Neuronal stem cell (in vitro differentiated cells): Measurements from ENCODE around the gene TUSC1. TPM values are rescaled to one million over a fixed set of nuclear protein-coding genes. Genes with fewer than 3 reads are reported as not detected.

ENCODE experiments used
- DNase-seq: peaks from one replicate; pipeline ENCODE4 v3.0.0-alpha.2; 2013; ENCODE audit warnings: low spot score
- H2AFZ ChIP-seq: one replicate; pipeline ENCODE4 v1.6.1; 2013; ENCODE audit warnings: mild to moderate bottlenecking, low read length, inconsistent platforms
- H2AK5ac ChIP-seq: 2 replicates; pipeline ENCODE4 v1.6.1; 2013; ENCODE audit warnings: low read depth, mild to moderate bottlenecking, inconsistent platforms, low read length, moderate library complexity, mixed read lengths
- H2BK120ac ChIP-seq: 2 replicates; pipeline ENCODE4 v1.6.1; 2013; ENCODE audit warnings: low read depth, mild to moderate bottlenecking, inconsistent platforms, low read length, moderate library complexity, mixed read lengths
- H2BK12ac ChIP-seq: one replicate; pipeline ENCODE4 v1.6.1; 2013; ENCODE audit warnings: low read length, inconsistent platforms
- H2BK15ac ChIP-seq: 2 replicates; pipeline ENCODE4 v1.6.1; 2013; ENCODE audit warnings: mild to moderate bottlenecking, low read length, inconsistent platforms, mixed read lengths
- H2BK5ac ChIP-seq: one replicate; pipeline ENCODE4 v1.6.1; 2013; ENCODE audit warnings: inconsistent platforms, mild to moderate bottlenecking, low read length, moderate library complexity
- H3K14ac ChIP-seq: one replicate; pipeline ENCODE4 v1.6.1; 2013; ENCODE audit warnings: low read length, inconsistent platforms
- H3K18ac ChIP-seq: 2 replicates; pipeline ENCODE4 v1.6.1; 2013; ENCODE audit warnings: low read length, inconsistent platforms
- H3K23ac ChIP-seq: 2 replicates; pipeline ENCODE4 v1.6.1; 2013; ENCODE audit warnings: low read depth, mild to moderate bottlenecking, mixed read lengths, low read length, inconsistent platforms; ENCODE audit not compliant: poor library complexity
- H3K27ac ChIP-seq: replicated peaks from 3 replicates; pipeline ENCODE4 v1.5.1; 2013; ENCODE audit warnings: low read length, inconsistent platforms
- H3K27me3 ChIP-seq, 3 experiments: 2 replicates each; pipeline ENCODE4 v1.6.1; 2013; ENCODE audit warnings: low read length in 3 of 3, mild to moderate bottlenecking in 2 of 3, inconsistent platforms in 1 of 3, low read depth in 1 of 3, mixed read lengths in 1 of 3, moderate library complexity in 1 of 3; ENCODE audit not compliant: control insufficient read depth in 3 of 3, insufficient read depth in 3 of 3
- H3K36me3 ChIP-seq, 2 donors: replicated peaks in 1 of 2; 2 replicates each; pipeline ENCODE4 v1.6.1; 2013; ENCODE audit warnings: low read length in 2 of 2; ENCODE audit not compliant: control insufficient read depth in 2 of 2, insufficient read depth in 2 of 2
- H3K4ac ChIP-seq: 2 replicates; pipeline ENCODE4 v1.6.1; 2013; ENCODE audit warnings: inconsistent platforms, mild to moderate bottlenecking, low read length, moderate library complexity
- H3K4me1 ChIP-seq, 2 donors: 1 replicate in 1 of 2; 2 replicates in 1 of 2; pipeline ENCODE4 v1.6.1; 2013; ENCODE audit warnings: low read length in 2 of 2, low read depth in 1 of 2; ENCODE audit not compliant: control insufficient read depth in 2 of 2, insufficient read depth in 1 of 2
- H3K4me2 ChIP-seq: one replicate; pipeline ENCODE4 v1.6.1; 2013; ENCODE audit warnings: mild to moderate bottlenecking, low read length, inconsistent platforms; ENCODE audit not compliant: insufficient read depth, poor library complexity, severe bottlenecking
- H3K4me3 ChIP-seq, 2 donors: 2 replicates each; pipeline ENCODE4 v1.5.1; 2013; ENCODE audit warnings: low read length in 2 of 2, mild to moderate bottlenecking in 2 of 2, inconsistent platforms in 1 of 2, moderate library complexity in 1 of 2
- H3K79me1 ChIP-seq: one replicate; pipeline ENCODE4 v1.6.1; 2013; ENCODE audit warnings: low read depth, mild to moderate bottlenecking, inconsistent platforms, low read length, moderate library complexity
- H3K9ac ChIP-seq: one replicate; pipeline ENCODE4 v1.6.1; 2013; ENCODE audit warnings: mild to moderate bottlenecking, low read depth, low read length, inconsistent platforms; ENCODE audit not compliant: poor library complexity
- H3K9me3 ChIP-seq, 2 donors: replicated peaks in 1 of 2; 2 replicates each; pipeline versions ENCODE3 to v1.6.1; 2013; ENCODE audit warnings: low read length in 2 of 2, mild to moderate bottlenecking in 2 of 2, inconsistent platforms in 1 of 2, low read depth in 1 of 2, mixed read lengths in 1 of 2, moderate library complexity in 1 of 2; ENCODE audit not compliant: control insufficient read depth in 2 of 2, insufficient read depth in 1 of 2
- H4K8ac ChIP-seq: one replicate; pipeline ENCODE4 v1.6.1; 2013; ENCODE audit warnings: low read depth, mild to moderate bottlenecking, inconsistent platforms, low read length, moderate library complexity
- H4K91ac ChIP-seq: one replicate; pipeline ENCODE4 v1.6.1; 2013; ENCODE audit warnings: low read length, low read depth, mild to moderate bottlenecking, inconsistent platforms; ENCODE audit not compliant: poor library complexity
- WGBS, 2 donors: extraction: QIAGEN DNeasy Blood & Tissue Kit; methylation state at CpG; one replicate each; pipeline ENCODE4 v1.1.7; 2013; ENCODE audit warnings: missing lambda C conversion rate in 2 of 2, mixed read lengths in 1 of 2; ENCODE audit not compliant: insufficient read length in 2 of 2, insufficient replicate concordance in 1 of 2; ENCODE audit errors: extremely low coverage in 2 of 2; 5-methylcytosine and 5-hydroxymethylcytosine counted together
- polyA plus RNA-seq, 2 experiments: library from polyadenylated mRNA; stranded (reverse); fragments of 200-250 nt; gene quantifications; one replicate each; pipeline ENCODE4 v1.2.3, GENCODE V29; 2013

Gene TUSC1
- 9.4 TPM for polyA plus RNA-seq (2013, experiment 1 of 2)
- polyA plus RNA-seq (2013, experiment 2 of 2): 8.3 TPM

DNA sequence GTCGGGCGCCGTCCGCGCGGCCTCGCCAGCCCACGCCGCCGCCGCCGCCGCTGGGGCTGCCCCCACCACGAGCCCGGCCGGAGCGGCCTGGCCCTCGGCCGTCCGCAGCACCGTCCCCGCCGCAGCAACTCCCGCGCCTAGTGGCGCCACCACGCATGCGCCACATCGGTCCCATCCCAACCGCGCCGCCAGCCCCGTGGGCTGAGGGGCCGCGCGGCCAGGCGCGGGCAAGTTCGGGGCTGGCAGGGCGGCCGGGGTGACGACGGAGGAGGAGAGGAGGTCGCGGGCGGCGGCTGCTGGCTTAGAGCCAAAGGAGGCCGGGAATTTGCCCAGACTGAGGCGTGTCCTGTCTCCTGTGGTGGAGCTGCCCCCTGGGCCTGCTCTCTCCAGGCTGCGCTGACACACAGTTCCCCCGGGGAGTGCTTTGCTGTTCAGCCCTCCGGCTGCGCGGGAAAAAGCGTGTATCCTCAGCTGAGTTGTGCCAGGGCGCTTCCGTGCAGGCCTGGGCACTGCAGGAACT lies at the start of gene TUSC1:
TSS of gene TUSC1 (minus strand) at position 298 of the 520 bp plus-strand sequence. CDS start at position 166, 132 bp downstream.
- peak within 1 kb of the TSS; percentile 65 for H4K8ac ChIP-seq
- peak within 1 kb of the TSS; percentile 75 for H2BK15ac ChIP-seq
- peak within 1 kb of the TSS in 1 of 2 donors; percentile 85 for H3K4me3 ChIP-seq
- H2BK12ac ChIP-seq: peak within 1 kb of the TSS; percentile 30
- H3K9ac ChIP-seq: peak within 1 kb of the TSS; percentile 99
- peaks cover 0 to 10% (median 0%) of the 10 kb centered on the region in 3 experiments for H3K27me3 ChIP-seq
- no CpG with 5 or more reads among the region's 57 CpGs for WGBS, 2 donors
- peak; percentile 49 for DNase-seq
- peak within 1 kb of the TSS; percentile 94 for H3K14ac ChIP-seq
- H3K23ac ChIP-seq: peak within 1 kb of the TSS; percentile 85
- H2AFZ ChIP-seq: peak within 1 kb of the TSS; percentile 45
- H4K91ac ChIP-seq: peak within 1 kb of the TSS; percentile 97
- no peaks in the 10 kb centered on the region for H3K36me3 ChIP-seq
- no peaks in the 10 kb centered on the region for H3K79me1 ChIP-seq
- H3K27ac ChIP-seq: peak within 1 kb of the TSS; percentile 72
- H3K9me3 ChIP-seq: no peaks in the 10 kb centered on the region
- H3K4me2 ChIP-seq: peak within 1 kb of the TSS; percentile 96
- H2BK120ac ChIP-seq: peak within 1 kb of the TSS; percentile 61
- H2AK5ac ChIP-seq: peak within 1 kb of the TSS; percentile 56
- peak within 1 kb of the TSS; percentile 97 for H3K4ac ChIP-seq
- H3K18ac ChIP-seq: peak within 1 kb of the TSS; percentile 99
- H2BK5ac ChIP-seq: peak within 1 kb of the TSS; percentile 53
- H3K4me1 ChIP-seq: peaks cover 0 to 4% of the 10 kb centered on the region in 2 donors

DNA sequence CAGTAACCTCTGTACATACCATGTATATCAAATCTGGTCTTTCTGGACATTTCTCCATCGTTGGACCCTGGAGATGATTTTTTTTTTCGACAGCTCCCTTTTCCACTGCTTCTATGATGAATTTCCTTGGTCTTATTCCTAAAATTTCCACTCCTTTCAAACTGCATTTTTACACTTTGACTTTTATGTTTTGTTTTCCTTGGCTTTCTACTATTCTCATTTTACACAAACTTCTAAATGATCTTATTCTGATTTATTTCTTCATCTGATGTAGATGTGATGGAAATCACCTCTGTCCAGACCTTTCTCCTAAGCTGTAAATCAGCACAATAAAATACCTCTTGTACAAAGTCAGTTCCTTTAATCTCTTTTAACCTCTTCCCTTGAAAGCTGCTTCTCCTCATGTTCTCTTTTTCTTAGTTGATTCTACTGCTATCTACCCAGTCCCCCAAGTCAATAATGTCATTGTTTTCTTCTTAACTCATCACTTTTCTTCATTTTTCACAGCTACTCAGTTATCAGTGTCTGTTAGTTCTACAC lies 48.7 kb upstream of the TUSC1 start:
- no peak overlapping the region for H3K4me2 ChIP-seq
- H3K9me3 ChIP-seq: peaks cover 0 to 2% of the 10 kb centered on the region in 2 donors
- WGBS, 2 donors: no CpG with 5 or more reads among the region's 2 CpGs
- H3K36me3 ChIP-seq: peaks cover 0 to 3% of the 10 kb centered on the region in 2 donors
- no peak overlapping the region for H2BK12ac ChIP-seq
- no peaks in the 10 kb centered on the region for H3K27me3 ChIP-seq
- no peak for DNase-seq
- H3K4ac ChIP-seq: no peak overlapping the region
- no peak overlapping the region for H2BK15ac ChIP-seq
- H3K4me1 ChIP-seq: no peaks in the 10 kb centered on the region
- H3K14ac ChIP-seq: no peak overlapping the region
- no peak overlapping the region for H2AK5ac ChIP-seq
- H3K79me1 ChIP-seq: no peaks in the 10 kb centered on the region
- no peak overlapping the region for H2BK120ac ChIP-seq
- no peak overlapping the region for H3K27ac ChIP-seq
- H2BK5ac ChIP-seq: no peak overlapping the region
- no peak overlapping the region for H3K4me3 ChIP-seq
- no peak overlapping the region for H2AFZ ChIP-seq
- no peak overlapping the region for H4K8ac ChIP-seq
- no peak overlapping the region for H3K18ac ChIP-seq
- no peak overlapping the region for H3K23ac ChIP-seq
- no peak overlapping the region for H4K91ac ChIP-seq
- H3K9ac ChIP-seq: no peak overlapping the region

DNA sequence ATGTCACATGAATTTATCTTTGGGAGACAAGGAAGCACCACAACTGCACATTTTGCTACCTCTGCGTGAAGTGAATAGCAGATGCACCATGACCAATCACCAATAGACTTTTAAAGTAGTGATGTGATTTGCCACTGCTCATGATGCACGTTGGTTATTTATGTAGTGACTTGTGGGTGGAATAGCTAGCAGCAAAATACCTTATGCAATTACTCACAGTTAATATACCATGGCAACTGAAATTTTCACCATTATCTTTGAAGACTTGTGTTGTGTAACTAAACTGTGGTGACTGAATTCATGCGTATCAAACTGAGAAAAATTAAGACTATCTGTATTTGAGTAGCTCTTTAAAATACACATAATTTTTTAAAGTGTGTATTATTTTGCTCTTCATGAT lies 46.2 kb upstream of the TUSC1 start:
- no CpG with 5 or more reads among the region's 3 CpGs for WGBS, 2 donors
- H2BK12ac ChIP-seq: no peak overlapping the region

DNA sequence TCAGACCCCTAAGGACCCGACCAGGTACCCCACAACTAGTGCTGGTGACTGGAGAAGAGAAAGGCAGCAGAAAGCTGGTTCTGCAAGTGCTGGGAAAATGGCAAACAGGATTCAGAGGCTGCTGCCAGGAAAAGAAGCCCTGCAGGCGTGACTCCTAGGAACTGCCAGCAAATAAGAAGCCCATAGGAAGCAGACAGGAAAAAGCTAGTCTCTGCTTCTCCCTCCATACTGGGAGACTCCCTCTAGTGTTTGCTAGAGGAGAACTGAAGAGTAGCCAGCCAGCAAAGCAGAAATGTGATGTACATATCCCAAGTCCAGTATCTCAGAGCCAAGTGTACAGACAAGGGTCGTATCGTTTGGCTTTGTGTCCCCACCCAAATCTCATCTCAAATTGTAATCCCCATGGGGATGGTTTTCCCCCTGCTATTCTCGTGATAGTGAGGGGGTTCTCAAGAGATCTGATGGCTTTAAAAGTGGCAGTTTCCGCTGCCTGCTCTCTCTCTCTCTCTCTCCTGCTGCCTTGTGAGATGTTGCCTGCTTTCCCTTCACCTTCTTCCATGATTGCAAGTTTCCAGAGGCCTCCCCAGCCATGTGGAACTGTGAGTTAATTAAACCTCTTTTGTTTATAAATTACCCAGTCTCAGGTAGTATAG lies 38.1 kb upstream of the TUSC1 start:
- H3K4me1 ChIP-seq: no peaks in the 10 kb centered on the region
- H2BK5ac ChIP-seq: no peak overlapping the region
- H3K9ac ChIP-seq: no peak overlapping the region
- H2BK120ac ChIP-seq: no peak overlapping the region
- H3K4me2 ChIP-seq: no peak overlapping the region
- H3K4ac ChIP-seq: no peak overlapping the region
- H2BK12ac ChIP-seq: no peak overlapping the region
- no peak overlapping the region for H3K23ac ChIP-seq
- WGBS, 2 donors: no CpG with 5 or more reads among the region's 6 CpGs
- H3K79me1 ChIP-seq: no peaks in the 10 kb centered on the region
- H2AK5ac ChIP-seq: no peak overlapping the region
- H4K8ac ChIP-seq: no peak overlapping the region
- no peaks in the 10 kb centered on the region for H3K9me3 ChIP-seq
- no peaks in the 10 kb centered on the region for H3K27me3 ChIP-seq
- H2AFZ ChIP-seq: peak overlapping the region; percentile 55
- no peaks in the 10 kb centered on the region for H3K36me3 ChIP-seq
- H3K4me3 ChIP-seq: no peak overlapping the region
- peak; percentile 37 for DNase-seq
- no peak overlapping the region for H3K18ac ChIP-seq
- no peak overlapping the region for H4K91ac ChIP-seq
- H3K14ac ChIP-seq: no peak overlapping the region
- no peak overlapping the region for H2BK15ac ChIP-seq
- no peak overlapping the region for H3K27ac ChIP-seq

More for the DNA sequence above, 46.2 kb upstream of the TUSC1 start:
- Histone ChIP-seq H3K79me1 (no peaks in the 10 kb centered on the region), H3K36me3 (no peaks in the 10 kb centered on the region), H3K4me3 (no peak overlapping the region), H2AK5ac (no peak overlapping the region), H3K9ac (no peak overlapping the region), H2AFZ (no peak overlapping the region), H3K14ac (no peak overlapping the region), H4K91ac (no peak overlapping the region), H3K27me3 (no peaks in the 10 kb centered on the region), H3K18ac (no peak overlapping the region), H3K27ac (no peak overlapping the region), H3K4me1 (no peaks in the 10 kb centered on the region), H3K4me2 (no peak overlapping the region), H2BK120ac (no peak overlapping the region), H2BK5ac (no peak overlapping the region), H2BK15ac (no peak overlapping the region), H3K23ac (no peak overlapping the region), H4K8ac (no peak overlapping the region), H3K4ac (no peak overlapping the region), H3K9me3 (no peaks in the 10 kb centered on the region)
- no peak for DNase-seq
